ENCODE data around the gene NRF1.

The NRF1 gene

DNA sequence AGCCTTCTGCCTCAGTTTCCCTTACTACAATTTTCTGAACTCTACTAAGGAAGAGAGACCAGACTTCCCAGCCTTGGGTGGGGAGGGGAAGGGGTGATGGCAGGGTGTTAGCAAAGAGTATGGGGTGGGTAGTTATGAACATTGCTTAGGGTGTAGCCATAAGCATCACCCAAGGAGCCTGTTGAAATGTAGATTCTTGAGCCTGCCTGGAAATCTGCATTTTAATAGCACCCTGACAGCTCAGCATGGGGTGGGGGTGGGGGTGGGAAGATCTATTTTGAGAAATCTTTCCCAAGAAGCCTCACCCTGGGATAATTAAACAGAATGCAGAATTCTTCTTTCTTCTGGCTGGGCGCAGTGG, 164.8 kb downstream of the NRF1 start:
- no peak for TF ChIP-seq YY1 (IDR thresholded peaks at IDR 0.05; ENCODE audit: low read depth)
- TF ChIP-seq ZBTB7A (IDR thresholded peaks at IDR 0.05; ENCODE audit: low read depth): no peak
- no peak for TF ChIP-seq FOXM1 (IDR thresholded peaks at IDR 0.05; ENCODE audit: borderline replicate concordance, low read depth)
- TF ChIP-seq, protein P1, sequence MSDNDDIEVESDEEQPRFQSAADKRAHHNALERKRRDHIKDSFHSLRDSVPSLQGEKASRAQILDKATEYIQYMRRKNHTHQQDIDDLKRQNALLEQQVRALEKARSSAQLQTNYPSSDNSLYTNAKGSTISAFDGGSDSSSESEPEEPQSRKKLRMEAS (IDR thresholded peaks at IDR 0.05): no peak
- TF ChIP-seq, protein P2, sequence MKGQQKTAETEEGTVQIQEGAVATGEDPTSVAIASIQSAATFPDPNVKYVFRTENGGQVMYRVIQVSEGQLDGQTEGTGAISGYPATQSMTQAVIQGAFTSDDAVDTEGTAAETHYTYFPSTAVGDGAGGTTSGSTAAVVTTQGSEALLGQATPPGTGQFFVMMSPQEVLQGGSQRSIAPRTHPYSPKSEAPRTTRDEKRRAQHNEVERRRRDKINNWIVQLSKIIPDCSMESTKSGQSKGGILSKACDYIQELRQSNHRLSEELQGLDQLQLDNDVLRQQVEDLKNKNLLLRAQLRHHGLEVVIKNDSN (IDR thresholded peaks at IDR 0.05): no peak
- TF ChIP-seq TCF12 (IDR thresholded peaks at IDR 0.05; ENCODE audit: low read depth): no peak
- TF ChIP-seq EGR1 (IDR thresholded peaks at IDR 0.05): no peak
- TF ChIP-seq, protein P3, sequence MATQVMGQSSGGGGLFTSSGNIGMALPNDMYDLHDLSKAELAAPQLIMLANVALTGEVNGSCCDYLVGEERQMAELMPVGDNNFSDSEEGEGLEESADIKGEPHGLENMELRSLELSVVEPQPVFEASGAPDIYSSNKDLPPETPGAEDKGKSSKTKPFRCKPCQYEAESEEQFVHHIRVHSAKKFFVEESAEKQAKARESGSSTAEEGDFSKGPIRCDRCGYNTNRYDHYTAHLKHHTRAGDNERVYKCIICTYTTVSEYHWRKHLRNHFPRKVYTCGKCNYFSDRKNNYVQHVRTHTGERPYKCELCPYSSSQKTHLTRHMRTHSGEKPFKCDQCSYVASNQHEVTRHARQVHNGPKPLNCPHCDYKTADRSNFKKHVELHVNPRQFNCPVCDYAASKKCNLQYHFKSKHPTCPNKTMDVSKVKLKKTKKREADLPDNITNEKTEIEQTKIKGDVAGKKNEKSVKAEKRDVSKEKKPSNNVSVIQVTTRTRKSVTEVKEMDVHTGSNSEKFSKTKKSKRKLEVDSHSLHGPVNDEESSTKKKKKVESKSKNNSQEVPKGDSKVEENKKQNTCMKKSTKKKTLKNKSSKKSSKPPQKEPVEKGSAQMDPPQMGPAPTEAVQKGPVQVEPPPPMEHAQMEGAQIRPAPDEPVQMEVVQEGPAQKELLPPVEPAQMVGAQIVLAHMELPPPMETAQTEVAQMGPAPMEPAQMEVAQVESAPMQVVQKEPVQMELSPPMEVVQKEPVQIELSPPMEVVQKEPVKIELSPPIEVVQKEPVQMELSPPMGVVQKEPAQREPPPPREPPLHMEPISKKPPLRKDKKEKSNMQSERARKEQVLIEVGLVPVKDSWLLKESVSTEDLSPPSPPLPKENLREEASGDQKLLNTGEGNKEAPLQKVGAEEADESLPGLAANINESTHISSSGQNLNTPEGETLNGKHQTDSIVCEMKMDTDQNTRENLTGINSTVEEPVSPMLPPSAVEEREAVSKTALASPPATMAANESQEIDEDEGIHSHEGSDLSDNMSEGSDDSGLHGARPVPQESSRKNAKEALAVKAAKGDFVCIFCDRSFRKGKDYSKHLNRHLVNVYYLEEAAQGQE (IDR thresholded peaks at IDR 0.05; ENCODE audit: low read depth): no peak
- no peak for TF ChIP-seq EP300 (IDR thresholded peaks at IDR 0.05; ENCODE audit: borderline replicate concordance)
- no peak for TF ChIP-seq CEBPB (IDR thresholded peaks at IDR 0.05)
- TF ChIP-seq TEAD4 (IDR thresholded peaks at IDR 0.05): no peak
- TF ChIP-seq NFIC (IDR thresholded peaks at IDR 0.05): no peak
- no peak for TF ChIP-seq CREB1 (IDR thresholded peaks at IDR 0.05; ENCODE audit: low read depth)
- no peak for TF ChIP-seq RAD21 (IDR thresholded peaks at IDR 0.05; ENCODE audit: low read depth)
- no peak for TF ChIP-seq TAF1 (IDR thresholded peaks at IDR 0.05; ENCODE audit: low read depth)

DNA sequence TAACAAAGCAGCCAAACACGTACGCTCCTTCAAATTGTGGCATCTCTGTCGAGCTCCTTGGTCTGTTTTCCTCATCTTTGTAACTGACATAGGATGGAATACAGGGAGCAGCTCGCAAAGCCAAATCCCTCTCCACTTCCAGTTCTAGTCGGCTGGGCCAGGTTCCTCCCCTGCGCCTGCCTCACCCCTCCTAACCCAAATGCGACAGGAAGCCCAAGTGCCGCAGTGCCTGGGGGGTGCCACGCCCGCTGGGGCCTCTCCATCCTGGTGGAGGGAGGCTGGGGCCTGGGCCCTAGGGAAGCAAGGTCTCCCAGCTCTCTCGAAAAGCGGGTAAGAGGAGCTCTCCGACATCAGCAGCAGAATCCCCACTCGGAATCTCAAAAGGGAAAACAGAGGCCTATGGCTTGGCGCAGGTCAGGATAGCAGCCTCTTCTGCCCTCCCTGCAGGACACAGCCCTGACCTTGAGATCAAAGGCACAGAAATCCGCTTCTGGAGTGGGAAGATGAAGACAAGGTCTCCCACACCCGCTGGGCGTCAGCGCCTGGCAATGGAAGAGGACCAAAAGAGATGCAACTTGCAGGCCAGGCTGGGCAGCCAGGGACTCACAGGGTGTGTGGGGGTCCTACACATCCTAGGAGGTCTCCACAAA, 165.8 kb downstream of the NRF1 start:
- TF ChIP-seq CREB1 (IDR thresholded peaks at IDR 0.05; ENCODE audit: low read depth) (no peak), EP300 (IDR thresholded peaks at IDR 0.05; ENCODE audit: borderline replicate concordance) (no peak), CEBPB (IDR thresholded peaks at IDR 0.05) (no peak), ZBTB7A (IDR thresholded peaks at IDR 0.05; ENCODE audit: low read depth) (no peak), TCF12 (IDR thresholded peaks at IDR 0.05; ENCODE audit: low read depth) (no peak), TAF1 (IDR thresholded peaks at IDR 0.05; ENCODE audit: low read depth) (no peak), FOXM1 (IDR thresholded peaks at IDR 0.05; ENCODE audit: borderline replicate concordance, low read depth) (no peak), TEAD4 (IDR thresholded peaks at IDR 0.05) (no peak), YY1 (IDR thresholded peaks at IDR 0.05; ENCODE audit: low read depth) (no peak), NFIC (IDR thresholded peaks at IDR 0.05) (no peak), RAD21 (IDR thresholded peaks at IDR 0.05; ENCODE audit: low read depth) (no peak), EGR1 (IDR thresholded peaks at IDR 0.05) (no peak)
- TF ChIP-seq, protein P2 (IDR thresholded peaks at IDR 0.05): no peak
- TF ChIP-seq, protein P3 (IDR thresholded peaks at IDR 0.05; ENCODE audit: low read depth): no peak
- TF ChIP-seq, protein P1 (IDR thresholded peaks at IDR 0.05): no peak

DNA sequence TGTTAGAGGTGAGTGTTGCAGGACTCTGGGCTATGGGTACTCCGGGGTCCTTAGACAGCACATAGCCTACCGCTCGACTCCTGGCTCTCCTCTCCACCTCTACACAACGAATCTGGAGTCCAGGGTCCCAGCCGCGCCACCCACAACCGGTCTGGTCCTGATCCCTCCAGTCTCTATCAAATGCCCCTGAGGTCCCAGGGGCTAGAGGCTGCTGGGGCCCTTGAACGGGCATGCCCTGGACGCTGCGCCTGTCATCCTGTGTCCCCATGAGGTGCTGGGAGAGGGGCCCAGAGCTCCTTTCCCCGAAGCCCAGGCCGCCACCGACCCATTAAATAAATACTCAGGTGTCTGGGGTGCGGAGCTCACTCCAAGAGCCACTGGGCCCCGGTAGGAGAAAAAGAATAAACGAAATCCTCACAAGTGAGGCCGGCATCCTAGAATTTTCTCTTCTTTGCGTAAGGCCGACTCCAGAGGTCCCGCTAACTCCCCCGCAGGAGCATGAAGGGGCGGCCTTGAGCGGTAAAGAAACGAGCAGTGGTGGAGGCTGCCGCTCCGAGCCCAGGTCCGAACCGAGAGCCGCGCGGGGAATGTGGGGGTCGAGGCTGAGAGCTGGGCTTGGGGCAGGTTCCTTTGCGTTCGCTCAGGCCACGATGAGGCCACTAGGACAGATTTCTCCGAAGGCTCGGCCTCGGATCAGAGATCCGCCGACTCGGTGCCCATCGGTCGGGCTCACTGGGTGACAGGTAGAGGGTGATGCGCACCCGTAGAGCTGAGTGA, 166.7 kb downstream of the NRF1 start:
- no peak for TF ChIP-seq FOXM1 (IDR thresholded peaks at IDR 0.05; ENCODE audit: borderline replicate concordance, low read depth)
- no peak for TF ChIP-seq TCF12 (IDR thresholded peaks at IDR 0.05; ENCODE audit: low read depth)
- TF ChIP-seq, protein P1 (IDR thresholded peaks at IDR 0.05): no peak
- TF ChIP-seq, protein P3 (IDR thresholded peaks at IDR 0.05; ENCODE audit: low read depth): no peak
- no peak for TF ChIP-seq TEAD4 (IDR thresholded peaks at IDR 0.05)
- no peak for TF ChIP-seq EGR1 (IDR thresholded peaks at IDR 0.05)
- no peak for TF ChIP-seq NFIC (IDR thresholded peaks at IDR 0.05)
- no peak for TF ChIP-seq YY1 (IDR thresholded peaks at IDR 0.05; ENCODE audit: low read depth)
- TF ChIP-seq ZBTB7A (IDR thresholded peaks at IDR 0.05; ENCODE audit: low read depth): no peak
- TF ChIP-seq RAD21 (IDR thresholded peaks at IDR 0.05; ENCODE audit: low read depth): no peak

Measured in Ishikawa (cell line).